OCI-LY1 (cell line): ENCODE results near the gene ANXA3.

Source experiments
- EZH2 ChIP-seq: fragments of 200-600 bp; sonication (generic), shearing (Covaris generic); IDR thresholded peaks from 2 replicates; pipeline ENCODE4 v1.8.0; 2017; ENCODE audit warnings: borderline replicate concordance, mixed run types, mild to moderate bottlenecking, antibody characterized with exemption, low read length, moderate library complexity, mixed read lengths
- TF ChIP-seq, protein P1 (sequence below): fragments of 200-600 bp; sonication (generic), shearing (Covaris generic); IDR thresholded peaks from 2 replicates; pipeline ENCODE4 v1.5.1; 2017; ENCODE audit warnings: mild to moderate bottlenecking, antibody characterized with exemption, low read length, moderate library complexity, mixed read lengths

- TF ChIP-seq, protein P1, sequence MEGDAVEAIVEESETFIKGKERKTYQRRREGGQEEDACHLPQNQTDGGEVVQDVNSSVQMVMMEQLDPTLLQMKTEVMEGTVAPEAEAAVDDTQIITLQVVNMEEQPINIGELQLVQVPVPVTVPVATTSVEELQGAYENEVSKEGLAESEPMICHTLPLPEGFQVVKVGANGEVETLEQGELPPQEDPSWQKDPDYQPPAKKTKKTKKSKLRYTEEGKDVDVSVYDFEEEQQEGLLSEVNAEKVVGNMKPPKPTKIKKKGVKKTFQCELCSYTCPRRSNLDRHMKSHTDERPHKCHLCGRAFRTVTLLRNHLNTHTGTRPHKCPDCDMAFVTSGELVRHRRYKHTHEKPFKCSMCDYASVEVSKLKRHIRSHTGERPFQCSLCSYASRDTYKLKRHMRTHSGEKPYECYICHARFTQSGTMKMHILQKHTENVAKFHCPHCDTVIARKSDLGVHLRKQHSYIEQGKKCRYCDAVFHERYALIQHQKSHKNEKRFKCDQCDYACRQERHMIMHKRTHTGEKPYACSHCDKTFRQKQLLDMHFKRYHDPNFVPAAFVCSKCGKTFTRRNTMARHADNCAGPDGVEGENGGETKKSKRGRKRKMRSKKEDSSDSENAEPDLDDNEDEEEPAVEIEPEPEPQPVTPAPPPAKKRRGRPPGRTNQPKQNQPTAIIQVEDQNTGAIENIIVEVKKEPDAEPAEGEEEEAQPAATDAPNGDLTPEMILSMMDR: no peak
- TF ChIP-seq EZH2: no peak
Observed at GRCh38 chr4:78601013-78601412, 49.4 kb downstream of the ANXA3 start.
